Lung (tissue), 12 donors: Measurements from ENCODE around the gene KLHL29. TPM values are rescaled to one million over a fixed set of nuclear protein-coding genes. Genes with fewer than 3 reads are reported as not detected.

ENCODE experiments used
- ATAC-seq: fragments of 200-7000 bp; cut with Tn5 transposase; one replicate; pipeline ENCODE4 v1.9.1; 2020; ENCODE audit warnings: moderate number of reproducible peaks; ENCODE audit not compliant: insufficient read depth, low FRiP score
- DNase-seq, 3 donors: peaks; one replicate each; pipeline ENCODE4 v3.0.0-alpha.2; 2013 to 2017
- H3K27ac ChIP-seq, 2 donors: one replicate each; pipeline ENCODE4 v1.5.1; 2013; ENCODE audit warnings: mild to moderate bottlenecking in 2 of 2, moderate library complexity in 2 of 2, control low read depth in 1 of 2, inconsistent platforms in 1 of 2, low read depth in 1 of 2, low read length in 1 of 2
- H3K27me3 ChIP-seq, 3 donors: one replicate each; pipeline ENCODE4 v1.5.1; 2013; ENCODE audit warnings: low read length in 2 of 3; ENCODE audit not compliant: control insufficient read depth in 3 of 3, insufficient read depth in 3 of 3
- H3K36me3 ChIP-seq, 4 donors: one replicate each; pipeline ENCODE4 v1.5.1; 2013; ENCODE audit warnings: low read length in 4 of 4, mild to moderate bottlenecking in 1 of 4, moderate library complexity in 1 of 4; ENCODE audit not compliant: control insufficient read depth in 4 of 4, insufficient read depth in 4 of 4
- H3K4me1 ChIP-seq, 5 donors: one replicate each; pipeline ENCODE4 v1.5.1; 2013; ENCODE audit warnings: low read length in 5 of 5, mild to moderate bottlenecking in 2 of 5, moderate library complexity in 1 of 5; ENCODE audit not compliant: control insufficient read depth in 5 of 5, insufficient read depth in 5 of 5
- H3K4me3 ChIP-seq: one replicate; pipeline ENCODE4 v1.5.1; 2013; ENCODE audit warnings: mild to moderate bottlenecking, control low read depth, moderate library complexity
- H3K9ac ChIP-seq, 2 donors: one replicate each; pipeline ENCODE4 v1.5.1; 2013; ENCODE audit warnings: low read length in 2 of 2, control low read depth in 1 of 2; ENCODE audit not compliant: insufficient read depth in 1 of 2
- H3K9me3 ChIP-seq, 4 donors: one replicate each; pipeline ENCODE4 v1.5.1; 2013; ENCODE audit warnings: low read length in 3 of 4, mild to moderate bottlenecking in 1 of 4, moderate library complexity in 1 of 4; ENCODE audit not compliant: control insufficient read depth in 4 of 4, insufficient read depth in 3 of 4
- CTCF ChIP-seq: IDR thresholded peaks from 2 replicates; pipeline ENCODE4 v1.5.1; 2012; ENCODE audit warnings: mild to moderate bottlenecking; ENCODE audit errors: control extremely low read depth, extremely low read depth
- WGBS, 2 donors: extraction: QIAGEN DNeasy Blood & Tissue Kit; methylation state at CpG; one replicate each; pipeline ENCODE4 v1.1.7; 2013; 5-methylcytosine and 5-hydroxymethylcytosine counted together
- polyA plus RNA-seq, 2 donors: library from polyadenylated mRNA; stranded (reverse); fragments of 200-250 nt; gene quantifications; one replicate each; pipeline ENCODE4 v1.2.1, GENCODE V29; 2013
- total RNA-seq, 2 donors: library from RNA; depleted of rRNA in 1 of 2; stranded (reverse); fragments of >200 nt in 1 of 2; gene quantifications; one replicate each; pipeline ENCODE4 v1.2.1, GENCODE V29; 2014 to 2021
- donor health status: control.
- donor health status: control.
- donor health status: Bipolar disorder and iron deficiency.
- donor health status: healthy.
- donor health status: DM: yes; HTN: yes; CAD: no.

The KLHL29 gene
- total and polyA plus RNA-seq, 4 donors: 2.7 to 16.2 (median 3.5) TPM

DNA sequence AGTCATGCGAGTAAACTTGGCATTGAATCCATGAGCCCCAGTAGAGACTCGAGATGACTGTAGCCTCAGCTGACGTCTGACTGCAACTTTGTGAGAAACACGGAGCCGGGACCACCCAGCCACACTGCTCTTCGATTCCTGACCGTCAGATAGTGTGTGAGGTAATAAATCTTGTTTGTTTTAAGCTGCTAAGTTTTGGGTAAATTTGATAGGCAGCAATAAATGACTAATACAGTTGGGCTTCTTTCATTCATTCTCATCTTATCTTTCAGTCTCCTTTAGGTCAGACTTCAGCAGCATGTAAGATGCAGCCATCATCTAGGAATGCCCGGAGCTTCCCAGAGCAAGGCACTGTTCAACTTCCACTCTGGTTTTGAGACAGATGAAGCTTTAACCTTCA, 8.0 kb upstream of the KLHL29 start:
- 81 to 83% methylated on average over 8 of the region's 8 CpGs for WGBS, 2 donors

GRCh38 chr2:23377771-23378170, 7.2 kb upstream of the KLHL29 start:
- WGBS, 2 donors: 86 to 95% methylated on average over 4 of the region's 4 CpGs
- Histone ChIP-seq H3K36me3 (no peaks in the 10 kb centered on the region), H3K9ac (no peak overlapping the region), H3K4me1 (no peaks in the 10 kb centered on the region), H3K27me3 (peaks cover 0 to 13% (median 0%) of the 10 kb centered on the region in 3 donors), H3K27ac (no peak overlapping the region), H3K9me3 (peaks cover 0 to 3% (median 0%) of the 10 kb centered on the region in 4 donors), H3K4me3 (no peak overlapping the region)
- no peak for ATAC-seq
- DNase-seq: no peak
- no peak for TF ChIP-seq CTCF

More for the DNA sequence above, 8.0 kb upstream of the KLHL29 start:
- TF ChIP-seq CTCF: no peak
- ATAC-seq (no peak), DNase-seq (no peak)
- Histone ChIP-seq H3K4me3 (no peak overlapping the region), H3K9me3 (peaks cover 0 to 3% (median 0%) of the 10 kb centered on the region in 4 donors), H3K4me1 (no peaks in the 10 kb centered on the region), H3K9ac (no peak overlapping the region), H3K27me3 (peaks cover 0 to 5% (median 0%) of the 10 kb centered on the region in 3 donors), H3K27ac (no peak overlapping the region), H3K36me3 (no peaks in the 10 kb centered on the region)

DNA sequence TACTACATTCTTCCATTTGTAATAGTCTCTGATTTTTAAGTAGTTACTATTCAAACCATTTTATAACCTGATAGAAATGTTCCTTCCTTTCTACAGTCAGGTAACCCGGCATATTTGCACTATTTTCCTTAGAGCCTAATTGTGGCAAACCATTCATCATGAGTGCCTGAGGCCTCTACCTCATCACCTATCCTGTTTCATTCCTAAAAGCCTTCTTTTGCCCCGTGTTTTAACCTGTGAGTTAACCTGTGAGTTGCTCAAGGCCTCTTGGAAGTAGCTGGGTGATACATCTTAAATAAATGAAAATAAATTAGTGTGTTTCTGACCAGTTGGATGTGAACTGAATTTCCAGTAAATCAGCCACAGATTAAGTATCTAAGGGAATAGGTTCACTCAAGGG, 6.5 kb upstream of the KLHL29 start:
- H3K4me3 ChIP-seq: no peak overlapping the region

More for the DNA sequence above, 6.5 kb upstream of the KLHL29 start:
- Histone ChIP-seq H3K9me3 (no peaks in the 10 kb centered on the region), H3K27ac (no peak overlapping the region), H3K36me3 (no peaks in the 10 kb centered on the region), H3K9ac (no peak overlapping the region), H3K4me1 (no peaks in the 10 kb centered on the region), H3K27me3 (peaks cover 0 to 18% (median 0%) of the 10 kb centered on the region in 3 donors)
- no peak for TF ChIP-seq CTCF
- ATAC-seq (no peak), DNase-seq (no peak)
- 86 to 96% methylated on average over 2 of the region's 2 CpGs for WGBS, 2 donors
